ENCODE data around the gene CBARP. TPM values are rescaled to one million over a fixed set of nuclear protein-coding genes. Genes with fewer than 3 reads are reported as not detected.

Gene CBARP
- total and polyA plus RNA-seq, 2 donors from 2014 or later, result 1.0 to 1.1 TPM

DNA sequence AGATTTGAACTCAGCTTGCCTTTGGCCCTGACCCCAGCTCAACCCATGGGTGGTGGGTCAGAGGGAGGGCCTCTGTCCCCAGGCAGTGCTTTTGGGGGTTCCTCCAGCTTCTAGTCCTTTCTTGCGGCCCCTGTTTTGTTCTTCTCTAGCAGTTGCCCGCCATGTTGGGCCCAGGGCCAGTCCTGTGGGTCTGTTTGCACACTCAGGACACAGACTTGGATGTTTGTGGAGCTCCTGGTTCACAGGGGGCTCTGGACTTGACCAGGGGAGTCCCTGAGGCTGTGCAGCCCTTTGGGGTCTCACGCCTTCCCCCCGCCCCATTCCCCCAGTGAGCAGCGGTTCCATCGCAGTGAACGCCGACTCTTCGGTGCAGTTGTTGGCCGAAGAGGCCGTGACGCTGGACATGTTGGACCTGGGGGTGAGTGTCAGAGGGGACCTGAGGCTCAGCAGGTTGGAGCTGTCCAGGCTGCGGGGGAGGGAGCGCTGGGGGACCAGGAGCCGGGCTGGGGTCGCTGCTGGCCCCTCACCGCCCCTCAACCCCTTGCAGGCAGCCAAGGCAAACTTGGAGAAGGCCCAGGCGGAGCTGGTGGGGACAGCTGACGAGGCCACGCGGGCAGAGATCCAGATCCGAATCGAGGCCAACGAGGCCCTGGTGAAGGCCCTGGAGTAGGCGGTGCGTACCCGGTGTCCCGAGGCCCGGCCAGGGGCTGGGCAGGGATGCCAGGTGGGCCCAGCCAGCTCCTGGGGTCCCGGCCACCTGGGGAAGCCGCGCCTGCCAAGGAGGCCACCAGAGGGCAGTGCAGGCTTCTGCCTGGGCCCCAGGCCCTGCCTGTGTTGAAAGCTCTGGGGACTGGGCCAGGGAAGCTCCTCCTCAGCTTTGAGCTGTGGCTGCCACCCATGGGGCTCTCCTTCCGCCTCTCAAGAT is 6.2 kb upstream of the CBARP start:
- DNase-seq (peak; percentile 86 to 96 (median 90)), FAIRE-seq (no peak)
- intact Hi-C loops (cut with DNase I), result no loop called here
- H3K4me3 ChIP-seq (ENCODE audit: low read length in 3 of 3), result peak overlapping the region in 1 of 3 donors; percentile 41
- peak overlapping the region; percentile 38 to 92 for H3K27ac ChIP-seq (ENCODE audit: low read depth in 2 of 2, low read length in 2 of 2)
- TF ChIP-seq, protein P1, sequence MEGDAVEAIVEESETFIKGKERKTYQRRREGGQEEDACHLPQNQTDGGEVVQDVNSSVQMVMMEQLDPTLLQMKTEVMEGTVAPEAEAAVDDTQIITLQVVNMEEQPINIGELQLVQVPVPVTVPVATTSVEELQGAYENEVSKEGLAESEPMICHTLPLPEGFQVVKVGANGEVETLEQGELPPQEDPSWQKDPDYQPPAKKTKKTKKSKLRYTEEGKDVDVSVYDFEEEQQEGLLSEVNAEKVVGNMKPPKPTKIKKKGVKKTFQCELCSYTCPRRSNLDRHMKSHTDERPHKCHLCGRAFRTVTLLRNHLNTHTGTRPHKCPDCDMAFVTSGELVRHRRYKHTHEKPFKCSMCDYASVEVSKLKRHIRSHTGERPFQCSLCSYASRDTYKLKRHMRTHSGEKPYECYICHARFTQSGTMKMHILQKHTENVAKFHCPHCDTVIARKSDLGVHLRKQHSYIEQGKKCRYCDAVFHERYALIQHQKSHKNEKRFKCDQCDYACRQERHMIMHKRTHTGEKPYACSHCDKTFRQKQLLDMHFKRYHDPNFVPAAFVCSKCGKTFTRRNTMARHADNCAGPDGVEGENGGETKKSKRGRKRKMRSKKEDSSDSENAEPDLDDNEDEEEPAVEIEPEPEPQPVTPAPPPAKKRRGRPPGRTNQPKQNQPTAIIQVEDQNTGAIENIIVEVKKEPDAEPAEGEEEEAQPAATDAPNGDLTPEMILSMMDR (IDR thresholded peaks at IDR 0.05; ENCODE audit: borderline replicate concordance, extremely low read depth, insufficient read depth), result peak; percentile 86
- no peaks in the 10 kb centered on the region for H3K9me3 ChIP-seq (ENCODE audit: control insufficient read depth in 2 of 3, insufficient read depth in 1 of 3, low read length in 3 of 3)
- no peaks in the 10 kb centered on the region for H3K27me3 ChIP-seq (ENCODE audit: control insufficient read depth, insufficient read depth, low read length)
- H3K9ac ChIP-seq (ENCODE audit: low read length in 3 of 3), result peak overlapping the region in 1 of 3 donors; percentile 67
- no peaks in the 10 kb centered on the region for H3K36me3 ChIP-seq (ENCODE audit: control insufficient read depth in 2 of 3, insufficient read depth in 3 of 3, low read length in 3 of 3)
- peaks cover 0 to 38% (median 29%) of the 10 kb centered on the region in 3 donors for H3K4me1 ChIP-seq (ENCODE audit: control insufficient read depth in 2 of 3, insufficient read depth in 2 of 3, low read depth in 1 of 3, low read length in 3 of 3)

DNA sequence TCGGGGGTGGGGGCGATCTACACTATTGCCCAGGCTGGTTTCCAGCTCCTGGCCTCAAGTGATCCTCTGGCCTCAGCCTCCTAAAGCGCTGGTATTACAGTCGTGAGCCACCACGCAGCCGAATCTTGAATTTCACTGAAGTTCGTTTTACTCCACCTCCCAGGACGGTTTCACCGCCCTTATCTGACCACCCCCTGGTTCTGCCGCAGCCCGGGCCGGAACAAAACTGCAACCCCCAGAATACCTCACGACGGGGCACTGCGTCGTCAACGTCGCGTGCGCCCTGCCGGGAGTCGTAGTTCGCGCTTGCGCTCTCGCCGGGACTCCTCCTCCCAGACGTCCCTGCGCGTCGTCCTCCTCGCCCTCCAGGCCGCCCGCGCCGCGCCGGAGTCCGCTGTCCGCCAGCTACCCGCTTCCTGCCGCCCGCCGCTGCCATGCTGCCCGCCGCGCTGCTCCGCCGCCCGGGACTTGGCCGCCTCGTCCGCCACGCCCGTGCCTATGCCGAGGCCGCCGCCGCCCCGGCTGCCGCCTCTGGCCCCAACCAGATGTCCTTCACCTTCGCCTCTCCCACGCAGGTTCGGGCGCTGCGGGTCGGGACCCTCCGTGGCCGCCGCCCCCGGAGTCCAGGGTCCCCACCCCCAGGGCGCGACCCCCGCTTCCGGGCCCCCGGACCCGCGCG is 3.8 kb upstream of the CBARP start, which contains the start of gene ATP5F1D:
Gene ATP5F1D, plus strand, starts transcription at position 335 of the 679 bp plus-strand sequence. Its CDS starts 100 bp downstream, at position 435.
- Histone ChIP-seq H3K27me3 (ENCODE audit: control insufficient read depth, insufficient read depth, low read length) (no peaks in the 10 kb centered on the region), H3K4me1 (ENCODE audit: control insufficient read depth in 2 of 3, insufficient read depth in 2 of 3, low read depth in 1 of 3, low read length in 3 of 3) (peaks cover 0 to 34% (median 24%) of the 10 kb centered on the region in 3 donors), H3K36me3 (ENCODE audit: control insufficient read depth in 2 of 3, insufficient read depth in 3 of 3, low read length in 3 of 3) (no peaks in the 10 kb centered on the region), H3K9ac (ENCODE audit: low read length in 3 of 3) (peak within 1 kb of the TSS in 2 of 3 donors; percentile 4 to 75), H3K4me3 (ENCODE audit: low read length in 3 of 3) (peak within 1 kb of the TSS; percentile 48 to 87 (median 60)), H3K9me3 (ENCODE audit: control insufficient read depth in 2 of 3, insufficient read depth in 1 of 3, low read length in 3 of 3) (no peaks in the 10 kb centered on the region), H3K27ac (ENCODE audit: low read depth in 2 of 2, low read length in 2 of 2) (peak within 1 kb of the TSS; percentile 63 to 83)
- FAIRE-seq (no peak), DNase-seq (peak; percentile 94 to 98 (median 96))
- intact Hi-C loops (cut with DNase I), result no loop called here
- TF ChIP-seq, protein P1 (IDR thresholded peaks at IDR 0.05; ENCODE audit: borderline replicate concordance, extremely low read depth, insufficient read depth), result no peak

DNA sequence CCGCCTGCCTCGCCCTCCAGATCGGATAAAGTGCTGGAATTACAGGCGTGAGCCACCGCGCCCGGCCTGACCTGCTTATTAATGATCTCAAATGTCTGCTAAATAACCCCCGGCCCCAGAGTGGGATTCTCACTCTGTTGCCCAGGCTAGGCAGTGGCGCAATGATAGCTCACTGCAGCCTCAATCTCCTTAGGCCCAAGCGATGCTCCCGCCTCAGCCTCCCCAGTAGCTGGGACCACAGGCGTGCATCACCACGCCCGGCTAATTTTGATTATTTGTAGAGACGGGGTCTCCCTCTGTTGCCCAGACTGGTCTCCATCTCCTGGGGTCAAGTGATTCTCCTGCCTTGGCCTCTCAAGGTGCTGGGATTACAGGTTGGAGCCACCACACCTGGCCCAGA is 3.1 kb upstream of the CBARP start:
- no peaks in the 10 kb centered on the region for H3K9me3 ChIP-seq (ENCODE audit: control insufficient read depth in 2 of 3, insufficient read depth in 1 of 3, low read length in 3 of 3)
- intact Hi-C loops (cut with DNase I), result no loop called here
- TF ChIP-seq, protein P1 (IDR thresholded peaks at IDR 0.05; ENCODE audit: borderline replicate concordance, extremely low read depth, insufficient read depth), result no peak
- peak in 1 of 5 donors; percentile 77 for DNase-seq
- no peak overlapping the region for H3K9ac ChIP-seq (ENCODE audit: low read length in 3 of 3)
- no peak overlapping the region for H3K27ac ChIP-seq (ENCODE audit: low read depth in 2 of 2, low read length in 2 of 2)
- peak overlapping the region in 1 of 3 donors; percentile 87 for H3K4me3 ChIP-seq (ENCODE audit: low read length in 3 of 3)
- no peaks in the 10 kb centered on the region for H3K36me3 ChIP-seq (ENCODE audit: control insufficient read depth in 2 of 3, insufficient read depth in 3 of 3, low read length in 3 of 3)
- no peaks in the 10 kb centered on the region for H3K27me3 ChIP-seq (ENCODE audit: control insufficient read depth, insufficient read depth, low read length)
- no peak for FAIRE-seq
- peaks cover 0 to 32% (median 19%) of the 10 kb centered on the region in 3 donors for H3K4me1 ChIP-seq (ENCODE audit: control insufficient read depth in 2 of 3, insufficient read depth in 2 of 3, low read depth in 1 of 3, low read length in 3 of 3)

All from kidney (tissue), 14 donors.